ACC112 (cell line): ENCODE measurements around the gene TTF1.

ENCODE experiments used
- H2AFZ ChIP-seq: fragments of 200-600 bp; sonication (generic); one replicate; pipeline ENCODE4 v1.6.0; 2017; ENCODE audit warnings: antibody characterized with exemption, low read length; ENCODE audit not compliant: unreplicated experiment
- H3K27ac ChIP-seq: fragments of 200-600 bp; sonication (generic); 2 replicates; pipeline ENCODE4 v1.5.1; 2014; ENCODE audit warnings: low read depth, mild to moderate bottlenecking, antibody characterized with exemption, low read length, moderate library complexity
- H3K27me3 ChIP-seq: fragments of 200-600 bp; sonication (generic); 2 replicates; pipeline ENCODE4 v1.6.1; 2014; ENCODE audit warnings: mild to moderate bottlenecking, antibody characterized with exemption, low read length, moderate library complexity, mixed read lengths; ENCODE audit not compliant: insufficient read depth
- H3K36me3 ChIP-seq: fragments of 200-600 bp; sonication (generic); 2 replicates; pipeline ENCODE4 v1.6.1; 2016; ENCODE audit warnings: mild to moderate bottlenecking, antibody characterized with exemption, low read length, moderate library complexity, mixed read lengths; ENCODE audit not compliant: insufficient read depth
- H3K4me1 ChIP-seq: fragments of 200-600 bp; sonication (generic); one replicate; pipeline ENCODE4 v1.6.1; 2016; ENCODE audit warnings: low read length, mixed read lengths; ENCODE audit not compliant: insufficient read depth, unreplicated experiment, control insufficient read depth
- H3K4me3 ChIP-seq: fragments of 200-600 bp; sonication (generic); 2 replicates; pipeline ENCODE4 v1.5.1; 2014; ENCODE audit warnings: mild to moderate bottlenecking, low read depth, low read length
- H3K79me2 ChIP-seq: fragments of 200-600 bp; sonication (generic); one replicate; pipeline ENCODE4 v1.6.0; 2016; ENCODE audit warnings: low read length; ENCODE audit not compliant: control insufficient read depth, unreplicated experiment, insufficient read depth

The TTF1 gene

GRCh38 chr9:132366481-132366880 is 40.2 kb downstream of the TTF1 start:
- Histone ChIP-seq H3K27ac (no peak overlapping the region), H3K36me3 (no peaks in the 10 kb centered on the region), H3K4me1 (no peaks in the 10 kb centered on the region), H3K79me2 (no peaks in the 10 kb centered on the region), H3K27me3 (no peaks in the 10 kb centered on the region), H3K4me3 (no peak overlapping the region), H2AFZ (no peak overlapping the region)

GRCh38 chr9:132365986-132366385 is 40.7 kb downstream of the TTF1 start:
- Histone ChIP-seq H3K79me2 (no peaks in the 10 kb centered on the region), H3K27me3 (no peaks in the 10 kb centered on the region), H3K4me3 (no peak overlapping the region), H3K4me1 (no peaks in the 10 kb centered on the region), H2AFZ (no peak overlapping the region), H3K27ac (no peak overlapping the region), H3K36me3 (no peaks in the 10 kb centered on the region)

- no peak overlapping the region for H3K27ac ChIP-seq
- no peaks in the 10 kb centered on the region for H3K79me2 ChIP-seq
- H2AFZ ChIP-seq, result no peak overlapping the region
- no peaks in the 10 kb centered on the region for H3K36me3 ChIP-seq
- no peaks in the 10 kb centered on the region for H3K4me1 ChIP-seq
- H3K4me3 ChIP-seq, result no peak overlapping the region
- H3K27me3 ChIP-seq, result no peaks in the 10 kb centered on the region
Observed at GRCh38 chr9:132364068-132364467, 42.6 kb downstream of the TTF1 start.

GRCh38 chr9:132357764-132358163 is 48.9 kb downstream of the TTF1 start:
- Histone ChIP-seq H2AFZ (no peak overlapping the region), H3K79me2 (peaks cover 19% of the 10 kb centered on the region), H3K27me3 (no peaks in the 10 kb centered on the region), H3K36me3 (peaks cover 5% of the 10 kb centered on the region), H3K27ac (no peak overlapping the region), H3K4me1 (peaks cover 10% of the 10 kb centered on the region), H3K4me3 (no peak overlapping the region)

GRCh38 chr9:132356324-132356924 is 50.2 kb downstream of the TTF1 start:
- Histone ChIP-seq H2AFZ (no peak overlapping the region), H3K79me2 (peaks cover 33% of the 10 kb centered on the region), H3K4me3 (no peak overlapping the region), H3K36me3 (peaks cover 15% of the 10 kb centered on the region), H3K27ac (no peak overlapping the region), H3K27me3 (no peaks in the 10 kb centered on the region), H3K4me1 (peaks cover 24% of the 10 kb centered on the region)

GRCh38 chr9:132354637-132355355 is 51.8 kb downstream of the TTF1 start, which contains the start of gene SETX:
Gene SETX (minus strand): TSS chr9:132354986. CDS start chr9:132349428, 5,558 bp downstream.
- H3K79me2 ChIP-seq, result peaks cover 44% of the 10 kb centered on the region
- peak within 1 kb of the TSS; percentile 71 for H3K27ac ChIP-seq
- no peaks in the 10 kb centered on the region for H3K27me3 ChIP-seq
- peak within 1 kb of the TSS; percentile 92 for H2AFZ ChIP-seq
- peak within 1 kb of the TSS; percentile 89 for H3K4me3 ChIP-seq
- peaks cover 28% of the 10 kb centered on the region for H3K4me1 ChIP-seq
- peaks cover 25% of the 10 kb centered on the region for H3K36me3 ChIP-seq

- H2AFZ ChIP-seq, result no peak overlapping the region
- H3K79me2 ChIP-seq, result peaks cover 56% of the 10 kb centered on the region
- peak overlapping the region; percentile 3; the same call in 1 of the 2 replicates for H3K27ac ChIP-seq
- H3K4me1 ChIP-seq, result peaks cover 28% of the 10 kb centered on the region
- peak overlapping the region; percentile 68 for H3K4me3 ChIP-seq
- peaks cover 40% of the 10 kb centered on the region for H3K36me3 ChIP-seq
- no peaks in the 10 kb centered on the region for H3K27me3 ChIP-seq
Observed at GRCh38 chr9:132351404-132352045, 55.1 kb downstream of the TTF1 start.

- H2AFZ ChIP-seq, result no peak overlapping the region
- H3K27ac ChIP-seq, result peak overlapping the region; percentile 3; the same call in 1 of the 2 replicates
- peak overlapping the region; percentile 68 for H3K4me3 ChIP-seq
- peaks cover 28% of the 10 kb centered on the region for H3K4me1 ChIP-seq
- peaks cover 56% of the 10 kb centered on the region for H3K79me2 ChIP-seq
- H3K36me3 ChIP-seq, result peaks cover 46% of the 10 kb centered on the region
- no peaks in the 10 kb centered on the region for H3K27me3 ChIP-seq
Observed at GRCh38 chr9:132350861-132351315, 55.8 kb downstream of the TTF1 start.

- Histone ChIP-seq H3K4me3 (no peak overlapping the region), H3K27ac (no peak overlapping the region), H3K79me2 (peaks cover 48% of the 10 kb centered on the region), H2AFZ (no peak overlapping the region), H3K27me3 (no peaks in the 10 kb centered on the region), H3K4me1 (peaks cover 27% of the 10 kb centered on the region), H3K36me3 (peaks cover 57% of the 10 kb centered on the region)
Observed at GRCh38 chr9:132348676-132349075, 58.0 kb downstream of the TTF1 start.

GRCh38 chr9:132346177-132346576 is 60.5 kb downstream of the TTF1 start:
- Histone ChIP-seq H3K79me2 (peaks cover 25% of the 10 kb centered on the region), H3K4me3 (no peak overlapping the region), H3K36me3 (peaks cover 61% of the 10 kb centered on the region), H3K27me3 (no peaks in the 10 kb centered on the region), H3K4me1 (peaks cover 2% of the 10 kb centered on the region), H2AFZ (no peak overlapping the region), H3K27ac (no peak overlapping the region)
